ENCODE measurements around the gene CRELD1. TPM values are rescaled to one million over a fixed set of nuclear protein-coding genes. Genes with fewer than 3 reads are reported as not detected.

The CRELD1 gene
- total RNA-seq, 1 donor from 2014 or later = 26.5 TPM

DNA sequence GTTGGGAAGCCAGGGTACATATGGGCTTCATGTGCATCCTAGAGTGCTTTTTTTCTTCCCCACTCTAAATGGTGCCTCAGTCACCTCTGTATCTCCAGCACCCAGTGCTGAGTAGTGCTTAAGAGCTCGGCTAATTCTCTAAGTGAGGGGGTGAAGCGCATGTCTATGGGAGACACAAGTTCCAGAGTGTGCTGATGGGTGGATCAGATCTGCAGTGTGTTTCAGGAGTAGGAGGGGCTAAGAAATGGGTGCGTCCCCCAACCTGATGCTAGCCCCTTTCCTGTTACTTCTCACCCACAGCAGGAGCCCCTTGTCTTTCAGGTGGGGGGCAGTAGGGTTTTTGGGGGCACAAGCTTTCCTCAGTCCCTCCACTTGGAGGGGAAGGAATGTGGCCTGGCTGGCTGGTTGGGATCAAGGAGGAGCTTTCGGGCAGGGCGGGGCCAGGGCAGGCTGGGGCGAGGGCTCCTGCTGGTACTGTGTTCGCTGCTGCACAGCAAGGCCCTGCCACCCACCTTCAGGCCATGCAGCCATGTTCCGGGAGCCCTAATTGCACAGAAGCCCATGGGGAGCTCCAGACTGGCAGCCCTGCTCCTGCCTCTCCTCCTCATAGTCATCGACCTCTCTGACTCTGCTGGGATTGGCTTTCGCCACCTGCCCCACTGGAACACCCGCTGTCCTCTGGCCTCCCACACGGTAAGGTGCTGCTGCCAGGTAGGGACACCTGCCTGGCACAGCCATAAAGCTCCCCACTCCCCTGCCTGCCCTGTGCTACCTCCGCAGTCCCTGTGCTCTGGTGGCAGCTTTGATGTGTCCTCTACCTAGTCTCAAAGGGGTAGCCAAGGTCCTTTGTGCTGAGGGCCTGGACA lies 31.0 kb upstream of the CRELD1 start, which contains the start of gene IL17RE:
Gene IL17RE (plus strand): TSS at position 477 of the 866 bp plus-strand sequence. CDS start 85 bp downstream, at position 562.
- H3K9me3 Mint-ChIP-seq (ENCODE audit: low read depth) = no peaks in the 10 kb centered on the region
- peak within 1 kb of the TSS; percentile 2 for H3K4me3 Mint-ChIP-seq (ENCODE audit: unreplicated experiment)
- peak within 1 kb of the TSS; percentile 81 for H3K27ac Mint-ChIP-seq (ENCODE audit: unreplicated experiment)
- DNase-seq (ENCODE audit: low spot score) = no peak
- H3K4me1 Mint-ChIP-seq (ENCODE audit: low read depth) = peaks cover 38% of the 10 kb centered on the region
- no peaks in the 10 kb centered on the region for H3K27me3 Mint-ChIP-seq (ENCODE audit: low read depth)
- TF ChIP-seq CTCF (IDR thresholded peaks at IDR 0.05) = no peak
- H3K36me3 Mint-ChIP-seq (ENCODE audit: low read depth) = no peaks in the 10 kb centered on the region

- no peak for TF ChIP-seq CTCF (IDR thresholded peaks at IDR 0.05)
- H3K4me3 Mint-ChIP-seq (ENCODE audit: unreplicated experiment) = no peak overlapping the region
- peak overlapping the region; percentile 81 for H3K27ac Mint-ChIP-seq (ENCODE audit: unreplicated experiment)
- H3K4me1 Mint-ChIP-seq (ENCODE audit: low read depth) = peaks cover 32% of the 10 kb centered on the region
- no peaks in the 10 kb centered on the region for H3K27me3 Mint-ChIP-seq (ENCODE audit: low read depth)
- H3K9me3 Mint-ChIP-seq (ENCODE audit: low read depth) = no peaks in the 10 kb centered on the region
- no peaks in the 10 kb centered on the region for H3K36me3 Mint-ChIP-seq (ENCODE audit: low read depth)
- DNase-seq (ENCODE audit: low spot score) = no peak
Measured at GRCh38 chr3:9903238-9903624, 30.4 kb upstream of the CRELD1 start.

DNA sequence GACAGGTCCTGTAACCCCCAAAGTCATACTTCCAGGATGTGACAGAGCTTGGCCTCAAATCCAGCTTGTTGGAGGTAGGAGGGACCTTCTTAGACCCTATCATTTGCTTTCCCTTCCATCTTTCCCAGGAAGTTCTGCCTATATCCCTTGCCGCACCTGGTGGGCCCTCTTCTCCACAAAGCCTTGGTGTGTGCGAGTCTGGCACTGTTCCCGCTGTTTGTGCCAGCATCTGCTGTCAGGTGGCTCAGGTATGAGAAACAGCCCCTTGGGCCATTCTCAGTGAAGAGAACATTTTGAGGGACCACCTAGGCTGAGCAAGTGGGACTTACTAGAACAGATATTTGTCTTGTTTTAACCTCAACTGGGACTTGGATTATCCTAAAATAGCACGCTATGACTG lies 29.7 kb upstream of the CRELD1 start:
- H3K9me3 Mint-ChIP-seq (ENCODE audit: low read depth) = no peaks in the 10 kb centered on the region
- DNase-seq (ENCODE audit: low spot score) = no peak
- H3K36me3 Mint-ChIP-seq (ENCODE audit: low read depth) = no peaks in the 10 kb centered on the region
- H3K4me1 Mint-ChIP-seq (ENCODE audit: low read depth) = peaks cover 26% of the 10 kb centered on the region
- TF ChIP-seq CTCF (IDR thresholded peaks at IDR 0.05) = no peak
- peak overlapping the region; percentile 81 for H3K27ac Mint-ChIP-seq (ENCODE audit: unreplicated experiment)
- no peak overlapping the region for H3K4me3 Mint-ChIP-seq (ENCODE audit: unreplicated experiment)
- H3K27me3 Mint-ChIP-seq (ENCODE audit: low read depth) = no peaks in the 10 kb centered on the region

DNA sequence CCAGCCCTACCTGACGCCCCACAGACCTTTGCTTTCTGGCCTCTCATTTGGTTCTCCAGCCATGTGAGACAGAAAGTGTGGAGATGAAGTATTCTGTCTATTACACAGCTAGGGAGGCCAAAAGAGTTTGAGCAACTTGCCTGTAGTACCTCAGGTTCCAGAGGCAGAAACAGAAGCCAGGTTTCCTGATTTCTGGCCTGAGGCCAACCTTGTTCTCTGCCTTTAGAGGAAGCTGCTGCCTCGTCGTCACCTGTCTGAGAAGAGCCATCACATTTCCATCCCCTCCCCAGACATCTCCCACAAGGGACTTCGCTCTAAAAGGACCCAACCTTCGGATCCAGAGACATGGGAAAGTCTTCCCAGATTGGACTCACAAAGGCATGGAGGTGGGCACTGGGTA lies 27.2 kb upstream of the CRELD1 start:
- Mint-ChIP-seq H3K36me3 (ENCODE audit: low read depth) (no peaks in the 10 kb centered on the region), H3K27ac (ENCODE audit: unreplicated experiment) (no peak overlapping the region)
- DNase-seq (ENCODE audit: low spot score) = no peak

DNA sequence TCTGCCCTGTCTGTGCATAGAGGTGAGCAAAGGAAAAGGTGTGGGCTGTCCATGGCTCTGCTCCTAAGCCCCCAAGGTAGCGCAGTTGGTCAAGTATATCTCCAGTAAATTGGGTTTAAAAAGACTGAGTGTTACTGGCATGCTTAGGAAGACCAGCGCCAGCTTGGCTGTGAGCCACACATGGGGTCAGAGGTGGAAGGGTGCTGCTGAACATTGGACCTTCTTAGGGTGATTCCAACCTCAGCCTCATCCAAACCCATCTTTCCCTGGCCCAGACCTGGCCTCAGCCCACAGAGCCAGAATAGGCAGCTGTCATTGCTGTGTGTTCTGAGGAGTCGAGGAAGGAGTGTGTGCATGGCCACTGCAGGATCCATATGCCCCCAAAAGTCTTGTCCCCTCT lies 25.3 kb upstream of the CRELD1 start:
- Mint-ChIP-seq H3K27me3 (ENCODE audit: low read depth) (no peaks in the 10 kb centered on the region), H3K4me1 (ENCODE audit: low read depth) (peaks cover 13% of the 10 kb centered on the region), H3K36me3 (ENCODE audit: low read depth) (no peaks in the 10 kb centered on the region), H3K27ac (ENCODE audit: unreplicated experiment) (no peak overlapping the region), H3K4me3 (ENCODE audit: unreplicated experiment) (no peak overlapping the region), H3K9me3 (ENCODE audit: low read depth) (no peaks in the 10 kb centered on the region)
- TF ChIP-seq CTCF (IDR thresholded peaks at IDR 0.05) = no peak
- no peak for DNase-seq (ENCODE audit: low spot score)

More for the DNA sequence above, 27.2 kb upstream of the CRELD1 start:
- no peaks in the 10 kb centered on the region for H3K9me3 Mint-ChIP-seq (ENCODE audit: low read depth)
- no peaks in the 10 kb centered on the region for H3K27me3 Mint-ChIP-seq (ENCODE audit: low read depth)
- no peak for TF ChIP-seq CTCF (IDR thresholded peaks at IDR 0.05)
- H3K4me3 Mint-ChIP-seq (ENCODE audit: unreplicated experiment) = no peak overlapping the region
- peaks cover 18% of the 10 kb centered on the region for H3K4me1 Mint-ChIP-seq (ENCODE audit: low read depth)
